ENCODE results near the gene TOX2.

TOX2 gene

GRCh38 chr20:43960231-43960630 is 45.6 kb downstream of the TOX2 start:
- no peak for DNase-seq (ENCODE audit: extremely low read depth, insufficient read length)
- Histone ChIP-seq H3K27me3 (replicated peaks; ENCODE audit: control insufficient read depth, insufficient read depth, low read length) (no peaks in the 10 kb centered on the region), H3K4me3 (replicated peaks; ENCODE audit: low read depth, low read length) (no peak overlapping the region), H3K36me3 (ENCODE audit: control insufficient read depth, insufficient read depth, low read length) (no peaks in the 10 kb centered on the region)
- no peak for TF ChIP-seq CTCF (IDR thresholded peaks at IDR 0.05; ENCODE audit: insufficient read depth, low read length, poor library complexity, severe bottlenecking)

- no peak for TF ChIP-seq CTCF (IDR thresholded peaks at IDR 0.05; ENCODE audit: insufficient read depth, low read length, poor library complexity, severe bottlenecking)
- Histone ChIP-seq H3K36me3 (ENCODE audit: control insufficient read depth, insufficient read depth, low read length) (no peaks in the 10 kb centered on the region), H3K4me3 (replicated peaks; ENCODE audit: low read depth, low read length) (no peak overlapping the region), H3K27me3 (replicated peaks; ENCODE audit: control insufficient read depth, insufficient read depth, low read length) (no peaks in the 10 kb centered on the region)
- DNase-seq (ENCODE audit: extremely low read depth, insufficient read length) = no peak
These were observed 46.5 kb downstream of the TOX2 start for GRCh38 chr20:43961116-43961515.

GRCh38 chr20:43961541-43962471 is 47.2 kb downstream of the TOX2 start:
- Histone ChIP-seq H3K36me3 (ENCODE audit: control insufficient read depth, insufficient read depth, low read length) (no peaks in the 10 kb centered on the region), H3K27me3 (replicated peaks; ENCODE audit: control insufficient read depth, insufficient read depth, low read length) (no peaks in the 10 kb centered on the region), H3K4me3 (replicated peaks; ENCODE audit: low read depth, low read length) (no peak overlapping the region)
- DNase-seq (ENCODE audit: extremely low read depth, insufficient read length) = no peak
- no peak for TF ChIP-seq CTCF (IDR thresholded peaks at IDR 0.05; ENCODE audit: insufficient read depth, low read length, poor library complexity, severe bottlenecking)

- TF ChIP-seq CTCF (IDR thresholded peaks at IDR 0.05; ENCODE audit: insufficient read depth, low read length, poor library complexity, severe bottlenecking) = no peak
- no peaks in the 10 kb centered on the region for H3K36me3 ChIP-seq (ENCODE audit: control insufficient read depth, insufficient read depth, low read length)
- no peaks in the 10 kb centered on the region for H3K27me3 ChIP-seq (replicated peaks; ENCODE audit: control insufficient read depth, insufficient read depth, low read length)
- DNase-seq (ENCODE audit: extremely low read depth, insufficient read length) = no peak
- H3K4me3 ChIP-seq (replicated peaks; ENCODE audit: low read depth, low read length) = no peak overlapping the region
These were observed 47.9 kb downstream of the TOX2 start for GRCh38 chr20:43962530-43962929.

GRCh38 chr20:43963233-43963632 is 48.6 kb downstream of the TOX2 start:
- H3K36me3 ChIP-seq (ENCODE audit: control insufficient read depth, insufficient read depth, low read length) = no peaks in the 10 kb centered on the region
- no peak for DNase-seq (ENCODE audit: extremely low read depth, insufficient read length)
- no peaks in the 10 kb centered on the region for H3K27me3 ChIP-seq (replicated peaks; ENCODE audit: control insufficient read depth, insufficient read depth, low read length)
- TF ChIP-seq CTCF (IDR thresholded peaks at IDR 0.05; ENCODE audit: insufficient read depth, low read length, poor library complexity, severe bottlenecking) = no peak
- H3K4me3 ChIP-seq (replicated peaks; ENCODE audit: low read depth, low read length) = no peak overlapping the region
